Endodermal cell (in vitro differentiated cells): ENCODE data around the gene NFE2L3. TPM values are rescaled to one million over a fixed set of nuclear protein-coding genes. Genes with fewer than 3 reads are reported as not detected.

ENCODE experiments used
- DNase-seq: peaks from one replicate; pipeline ENCODE4 v3.0.0-alpha.2; 2017
- H3K27ac ChIP-seq: 2 replicates; pipeline ENCODE4 v1.5.1; 2013; ENCODE audit warnings: mild to moderate bottlenecking, low read depth, low read length, moderate library complexity
- H3K27me3 ChIP-seq: 2 replicates; pipeline ENCODE4 v1.6.1; 2013; ENCODE audit warnings: mild to moderate bottlenecking, low read length, moderate library complexity; ENCODE audit not compliant: insufficient read depth, control insufficient read depth, poor library complexity, severe bottlenecking
- H3K36me3 ChIP-seq: 2 replicates; pipeline ENCODE4 v1.7.0; 2013; ENCODE audit warnings: mild to moderate bottlenecking, low read length, moderate library complexity; ENCODE audit not compliant: control insufficient read depth, insufficient read depth
- H3K4me1 ChIP-seq: one replicate; pipeline ENCODE4 v1.7.0; 2013; ENCODE audit warnings: low read length; ENCODE audit not compliant: control insufficient read depth, insufficient read depth
- H3K4me3 ChIP-seq: 2 replicates; pipeline ENCODE4 v1.5.1; 2013; ENCODE audit warnings: mild to moderate bottlenecking, low read length, moderate library complexity
- H3K9ac ChIP-seq: 2 replicates; pipeline ENCODE4 v1.6.1; 2013; ENCODE audit warnings: mild to moderate bottlenecking, low read length, moderate library complexity; ENCODE audit not compliant: poor library complexity, severe bottlenecking; ENCODE audit errors: extremely low read depth
- H3K9me3 ChIP-seq: 2 replicates; pipeline ENCODE4 v1.6.1; 2013; ENCODE audit warnings: mild to moderate bottlenecking, low read length, moderate library complexity; ENCODE audit not compliant: control insufficient read depth
- H3K27ac Mint-ChIP-seq: 2 replicates; pipeline ENCODE4 v1.8.0; 2020; ENCODE audit warnings: mixed read lengths
- H3K27me3 Mint-ChIP-seq: 2 replicates; pipeline ENCODE4 v1.8.0; 2021; ENCODE audit warnings: mild to moderate bottlenecking, mixed read lengths; ENCODE audit not compliant: insufficient read depth
- H3K36me3 Mint-ChIP-seq: 2 replicates; pipeline ENCODE4 v1.8.0; 2020; ENCODE audit warnings: low read depth, mixed read lengths
- H3K4me1 Mint-ChIP-seq: 2 replicates; pipeline ENCODE4 v1.8.0; 2020; ENCODE audit warnings: mixed read lengths
- H3K4me3 Mint-ChIP-seq: 2 replicates; pipeline ENCODE4 v1.8.0; 2020; ENCODE audit warnings: mild to moderate bottlenecking, moderate library complexity, mixed read lengths
- H3K9me3 Mint-ChIP-seq: 2 replicates; pipeline ENCODE4 v1.8.0; 2020; ENCODE audit warnings: mild to moderate bottlenecking, mixed read lengths
- WGBS, 2 experiments: methylation state at CpG; one replicate each; pipeline versions ENCODE4 v1.1.5 to v1.1.7; 2013; ENCODE audit warnings: missing lambda C conversion rate in 2 of 2, mixed read lengths in 1 of 2; ENCODE audit not compliant: insufficient coverage in 1 of 2, insufficient read length in 1 of 2; 5-methylcytosine and 5-hydroxymethylcytosine counted together
- total RNA-seq, 2 donors: library from RNA; stranded (reverse); fragmentation: NEBNext Ultra II Directional in 1 of 2; extraction: Animal tissue kit (Norgen Biotek cat#: 25700) in 1 of 2; gene quantifications; 2 replicates in 1 of 2; 3 replicates in 1 of 2; pipeline ENCODE4 v1.2.1, GENCODE V29; 2021
- TF ChIP-seq, protein P1 (sequence below): fragments of 200-600 bp; sonication (generic); conservative IDR thresholded peaks from 2 replicates; pipeline ENCODE4 v1.5.0; 2021; ENCODE audit warnings: antibody characterized with exemption, mild to moderate bottlenecking

Gene NFE2L3
- total RNA-seq, 2 donors from 2014 or later, result 20.2 to 48.4 TPM

DNA sequence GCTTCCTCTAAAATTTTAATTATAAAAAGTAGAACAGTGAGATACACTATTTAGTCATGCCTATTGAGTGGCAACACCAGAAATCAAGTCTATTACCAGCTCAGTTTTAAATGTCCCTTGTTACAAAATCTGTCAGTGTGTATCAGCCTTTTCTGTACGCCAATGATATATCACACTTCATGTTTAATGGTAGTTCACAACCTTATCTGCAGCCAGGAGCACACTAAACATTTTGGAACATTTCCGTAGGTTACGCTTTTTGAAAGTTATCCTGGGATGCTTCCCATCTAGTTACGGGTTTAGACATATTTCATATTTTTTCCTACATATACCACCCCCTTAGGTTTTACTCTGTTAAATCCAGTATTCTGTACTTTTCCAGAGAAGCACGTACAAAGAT, 43.2 kb downstream of the NFE2L3 start:
- Mint-ChIP-seq H3K4me3 (peak overlapping the region; percentile 100), H3K27ac (peak overlapping the region; percentile 87), H3K36me3 (peaks cover 93% of the 10 kb centered on the region), H3K4me1 (peaks cover 39% of the 10 kb centered on the region), H3K27me3 (no peaks in the 10 kb centered on the region), H3K9me3 (no peaks in the 10 kb centered on the region)
- no peak for DNase-seq
- Histone ChIP-seq H3K9me3 (no peaks in the 10 kb centered on the region), H3K4me3 (peak overlapping the region; percentile 94), H3K4me1 (peaks cover 5% of the 10 kb centered on the region), H3K27me3 (no peaks in the 10 kb centered on the region), H3K9ac (peak overlapping the region; percentile 100), H3K27ac (no peak overlapping the region), H3K36me3 (peaks cover 96% of the 10 kb centered on the region)
- TF ChIP-seq, protein P1, sequence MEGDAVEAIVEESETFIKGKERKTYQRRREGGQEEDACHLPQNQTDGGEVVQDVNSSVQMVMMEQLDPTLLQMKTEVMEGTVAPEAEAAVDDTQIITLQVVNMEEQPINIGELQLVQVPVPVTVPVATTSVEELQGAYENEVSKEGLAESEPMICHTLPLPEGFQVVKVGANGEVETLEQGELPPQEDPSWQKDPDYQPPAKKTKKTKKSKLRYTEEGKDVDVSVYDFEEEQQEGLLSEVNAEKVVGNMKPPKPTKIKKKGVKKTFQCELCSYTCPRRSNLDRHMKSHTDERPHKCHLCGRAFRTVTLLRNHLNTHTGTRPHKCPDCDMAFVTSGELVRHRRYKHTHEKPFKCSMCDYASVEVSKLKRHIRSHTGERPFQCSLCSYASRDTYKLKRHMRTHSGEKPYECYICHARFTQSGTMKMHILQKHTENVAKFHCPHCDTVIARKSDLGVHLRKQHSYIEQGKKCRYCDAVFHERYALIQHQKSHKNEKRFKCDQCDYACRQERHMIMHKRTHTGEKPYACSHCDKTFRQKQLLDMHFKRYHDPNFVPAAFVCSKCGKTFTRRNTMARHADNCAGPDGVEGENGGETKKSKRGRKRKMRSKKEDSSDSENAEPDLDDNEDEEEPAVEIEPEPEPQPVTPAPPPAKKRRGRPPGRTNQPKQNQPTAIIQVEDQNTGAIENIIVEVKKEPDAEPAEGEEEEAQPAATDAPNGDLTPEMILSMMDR, result no peak
- WGBS, 2 experiments, result 91 to 98% methylated on average over 4 to 5 of the region's 5 CpGs

- H3K4me1 ChIP-seq, result peaks cover 5% of the 10 kb centered on the region
- peak overlapping the region; percentile 92 for H3K27ac Mint-ChIP-seq
- DNase-seq, result no peak
- peak overlapping the region; percentile 94 for H3K4me3 ChIP-seq
- no peaks in the 10 kb centered on the region for H3K9me3 ChIP-seq
- H3K36me3 Mint-ChIP-seq, result peaks cover 89% of the 10 kb centered on the region
- H3K27me3 Mint-ChIP-seq, result no peaks in the 10 kb centered on the region
- H3K27ac ChIP-seq, result no peak overlapping the region
- H3K27me3 ChIP-seq, result no peaks in the 10 kb centered on the region
- no peaks in the 10 kb centered on the region for H3K9me3 Mint-ChIP-seq
- H3K4me1 Mint-ChIP-seq, result peaks cover 39% of the 10 kb centered on the region
- peaks cover 87% of the 10 kb centered on the region for H3K36me3 ChIP-seq
- peak overlapping the region; percentile 100 for H3K9ac ChIP-seq
- 85 to 96% methylated on average over 4 to 10 of the region's 10 CpGs for WGBS, 2 experiments
- TF ChIP-seq, protein P1, result no peak
- peak overlapping the region; percentile 100 for H3K4me3 Mint-ChIP-seq
Measured at GRCh38 chr7:26195867-26196657, 44.1 kb downstream of the NFE2L3 start.

GRCh38 chr7:26197153-26198115, 45.4 kb downstream of the NFE2L3 start:
- H3K27me3 Mint-ChIP-seq, result no peaks in the 10 kb centered on the region
- no peaks in the 10 kb centered on the region for H3K9me3 Mint-ChIP-seq

More at GRCh38 chr7:26197153-26198115, 45.4 kb downstream of the NFE2L3 start:
- no peak overlapping the region for H3K27ac ChIP-seq
- H3K27ac Mint-ChIP-seq, result peak overlapping the region; percentile 100
- H3K36me3 Mint-ChIP-seq, result peaks cover 78% of the 10 kb centered on the region
- TF ChIP-seq, protein P1, result no peak
- H3K9me3 ChIP-seq, result no peaks in the 10 kb centered on the region
- peak overlapping the region; percentile 94 for H3K4me3 ChIP-seq
- WGBS, 2 experiments, result 22 to 24% methylated on average over 3 to 5 of the region's 5 CpGs
- peak overlapping the region; percentile 100 for H3K9ac ChIP-seq
- no peaks in the 10 kb centered on the region for H3K27me3 ChIP-seq
- H3K36me3 ChIP-seq, result peaks cover 73% of the 10 kb centered on the region
- H3K4me3 Mint-ChIP-seq, result peak overlapping the region; percentile 100
- H3K4me1 Mint-ChIP-seq, result peaks cover 37% of the 10 kb centered on the region
- H3K4me1 ChIP-seq, result peaks cover 5% of the 10 kb centered on the region
- no peak for DNase-seq
